ENCODE measurements around the gene PEX11A.

Gene PEX11A

GRCh38 chr15:89654847-89655805 lies 35.4 kb downstream of the PEX11A start, which contains the start of gene KIF7:
Gene KIF7 (minus strand): TSS chr15:89655467. CDS start chr15:89652930, 2,537 bp downstream.
- no peak for DNase-seq (ENCODE audit: low read depth)

DNA sequence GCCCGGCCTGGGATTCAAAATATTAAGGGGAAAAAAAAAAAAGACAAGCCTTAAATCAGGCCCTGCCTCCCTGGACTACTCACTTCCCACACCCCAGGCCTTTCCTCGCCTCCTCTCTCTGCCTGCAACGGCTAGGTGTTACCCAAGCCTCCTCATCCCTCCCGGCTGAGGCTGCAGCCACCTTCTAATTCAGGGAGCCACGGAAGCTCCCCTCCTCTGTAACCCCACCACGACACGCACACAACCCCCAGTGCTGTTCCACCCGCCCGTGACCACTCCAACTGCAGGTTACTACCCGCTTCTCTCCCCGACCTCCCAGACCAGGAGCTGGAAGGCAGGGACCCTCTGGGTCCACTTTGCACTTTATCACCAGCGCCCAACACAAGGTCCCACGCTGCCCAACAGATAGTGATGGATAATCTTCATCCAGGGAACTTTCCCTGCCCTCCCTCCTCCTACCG lies 36.2 kb downstream of the PEX11A start:
- DNase-seq (ENCODE audit: low read depth): peak; percentile 39

DNA sequence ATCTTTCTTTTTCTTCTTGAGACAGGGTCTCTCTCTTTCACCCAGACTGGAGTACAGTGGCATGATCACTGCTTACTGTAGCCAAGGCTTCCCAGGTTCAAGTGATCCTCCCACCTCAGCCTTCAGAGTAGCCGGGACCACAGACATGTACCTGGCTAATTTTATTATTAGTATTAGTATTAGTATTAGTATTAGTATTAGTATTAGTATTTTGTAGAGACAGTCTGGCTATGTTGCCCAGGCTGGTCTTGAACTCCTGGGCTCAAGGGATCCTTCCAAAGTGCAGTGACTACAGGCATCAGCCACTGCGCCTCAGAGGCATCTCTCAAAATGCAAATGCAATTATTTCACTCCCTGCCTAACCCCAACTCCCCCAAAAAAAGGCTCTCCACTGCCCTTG lies 37.0 kb downstream of the PEX11A start:
- DNase-seq (ENCODE audit: low read depth): no peak

GRCh38 chr15:89652666-89653065 lies 37.9 kb downstream of the PEX11A start:
- no peak for DNase-seq (ENCODE audit: low read depth)

DNA sequence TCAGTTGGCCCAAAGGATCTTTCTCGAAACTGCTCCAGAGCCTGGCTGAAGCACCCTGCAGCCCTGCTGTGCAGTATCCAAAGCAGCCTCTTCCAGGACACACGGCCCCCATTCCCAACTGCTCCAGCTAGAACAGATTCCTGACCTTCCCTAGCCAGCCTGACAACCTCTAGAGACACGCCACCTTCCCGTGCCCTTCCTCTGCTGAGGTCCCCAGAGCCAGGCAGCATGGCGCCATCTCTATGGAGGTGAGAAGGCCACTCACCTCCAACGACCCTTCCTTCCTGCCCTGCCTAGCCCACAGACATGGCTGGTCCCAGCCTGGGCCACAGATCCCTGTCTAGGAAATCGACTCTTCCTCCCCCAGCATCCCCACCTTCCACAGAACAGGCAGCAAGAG lies 38.4 kb downstream of the PEX11A start:
- DNase-seq (ENCODE audit: low read depth): no peak

- DNase-seq (ENCODE audit: low read depth): no peak
Observed at GRCh38 chr15:89649716-89650115, 40.8 kb downstream of the PEX11A start.

DNA sequence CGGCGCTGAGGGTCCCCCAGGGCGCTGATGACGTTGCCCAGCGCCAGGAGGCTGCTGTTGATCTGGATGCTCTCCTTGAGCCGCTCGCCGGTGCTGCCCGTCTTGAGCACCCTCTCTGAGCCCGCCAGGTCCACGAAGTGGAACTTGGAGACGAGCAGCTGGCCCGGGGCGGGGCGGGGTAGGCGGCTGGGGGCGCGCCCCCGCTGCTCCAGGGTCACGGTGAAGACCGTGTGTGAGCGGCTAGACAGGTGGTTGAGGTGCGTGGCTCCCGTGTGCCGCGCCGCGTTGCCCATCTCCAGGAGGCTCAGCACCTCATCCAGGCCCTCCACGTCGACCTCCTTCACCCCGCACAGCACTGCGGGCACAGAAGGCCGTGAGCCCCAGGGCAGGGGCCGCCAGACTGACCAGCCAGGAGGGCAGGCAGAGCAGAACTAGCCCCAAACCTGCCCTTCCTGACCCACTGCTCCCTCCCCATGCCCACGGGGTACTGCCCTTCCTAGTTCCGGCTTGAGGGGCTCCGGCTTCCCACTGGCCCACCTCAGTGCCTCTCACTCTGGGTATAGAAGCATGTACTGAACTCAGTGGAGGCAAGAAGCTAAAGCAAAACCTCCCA lies 41.4 kb downstream of the PEX11A start:
- DNase-seq (ENCODE audit: low read depth): no peak

DNA sequence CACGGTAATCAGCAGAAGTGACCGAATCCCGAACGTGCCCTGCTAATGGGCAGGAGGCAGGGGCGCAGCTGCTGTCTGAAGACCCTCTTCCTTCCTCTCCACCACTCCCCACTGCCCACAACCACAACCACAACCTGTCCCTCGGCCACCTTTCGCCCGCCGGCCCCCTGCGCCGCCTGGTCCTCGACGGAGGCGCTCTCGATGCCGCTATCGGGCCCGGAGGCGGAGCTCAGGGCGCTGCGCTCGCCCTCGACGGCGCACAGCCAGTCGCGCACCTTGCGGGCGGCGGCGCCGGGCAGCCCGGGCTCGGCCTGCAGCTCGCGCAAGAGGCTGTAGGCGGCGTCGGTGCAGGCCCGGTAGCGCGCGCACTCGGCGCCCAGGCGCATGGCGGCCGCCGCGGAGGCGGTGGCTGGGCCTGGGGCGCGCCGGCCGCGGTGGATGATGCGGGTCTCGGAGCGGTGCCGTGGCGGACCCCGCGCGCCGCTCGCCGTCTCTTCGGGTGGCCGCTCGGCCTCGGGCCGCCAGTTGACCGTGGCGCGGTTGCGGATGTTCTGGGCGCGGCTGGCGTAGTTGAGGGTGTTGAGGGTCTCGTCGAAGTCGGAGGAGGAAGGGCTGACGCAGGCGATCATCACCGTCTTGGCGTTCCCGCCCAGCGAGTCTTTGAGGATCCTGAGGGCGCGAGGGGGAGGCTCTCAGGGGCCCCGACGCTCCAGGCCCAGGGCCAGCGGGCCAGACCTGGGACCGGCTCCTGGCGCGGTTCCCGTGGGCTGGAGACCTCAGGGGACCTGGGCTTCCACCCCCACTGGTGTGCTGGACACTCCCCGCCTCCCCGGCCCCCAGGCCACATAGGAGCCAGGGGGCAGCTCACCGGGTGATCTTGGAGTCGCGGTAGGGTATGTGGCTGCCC lies 42.2 kb downstream of the PEX11A start:
- DNase-seq (ENCODE audit: low read depth): no peak

- no peak for DNase-seq (ENCODE audit: low read depth)
Observed at GRCh38 chr15:89647191-89647851, 43.2 kb downstream of the PEX11A start.

GRCh38 chr15:89646416-89647141 lies 44.0 kb downstream of the PEX11A start:
- no peak for DNase-seq (ENCODE audit: low read depth)

GRCh38 chr15:89645680-89646079 lies 44.9 kb downstream of the PEX11A start:
- DNase-seq (ENCODE audit: low read depth): no peak

- no peak for DNase-seq (ENCODE audit: low read depth)
Observed at GRCh38 chr15:89642106-89642505, 48.4 kb downstream of the PEX11A start.

DNA sequence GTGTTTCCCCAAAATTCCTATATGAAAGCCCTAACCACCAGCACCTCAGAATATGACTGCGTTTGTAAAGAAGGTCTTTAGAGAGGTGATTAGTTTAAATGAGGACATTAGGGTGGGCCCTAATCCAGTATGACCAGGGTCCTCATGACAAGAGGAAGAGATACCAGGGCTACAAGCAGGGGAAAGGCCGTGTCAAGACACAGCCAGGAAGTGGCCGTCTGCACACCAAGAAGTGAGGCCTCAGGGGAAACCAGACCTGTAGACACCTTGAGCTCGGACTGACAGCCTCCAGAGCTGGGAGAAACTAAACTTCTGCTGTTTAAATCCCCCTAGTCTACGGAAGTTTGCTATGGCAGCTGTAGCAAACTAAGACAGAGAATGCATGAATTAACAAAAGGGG lies 49.5 kb downstream of the PEX11A start:
- DNase-seq (ENCODE audit: low read depth): no peak

DNA sequence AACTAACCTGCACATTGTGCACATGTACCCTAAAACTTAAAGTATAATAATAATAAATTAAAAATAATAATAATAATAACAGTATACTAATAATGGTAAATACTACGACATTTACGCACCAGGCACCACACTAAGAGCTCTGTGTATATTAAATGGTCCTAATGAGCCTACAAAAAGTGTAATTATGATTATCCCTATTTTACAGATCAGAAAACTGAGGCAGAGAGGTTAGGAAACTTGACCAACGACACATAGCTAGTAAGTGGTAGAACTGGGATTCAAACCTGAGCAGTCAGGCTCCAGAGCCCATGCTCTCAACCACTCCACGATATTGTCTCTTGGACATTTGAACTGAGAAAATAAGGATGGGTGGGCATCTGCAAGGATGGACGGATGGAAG lies 50.3 kb downstream of the PEX11A start:
- DNase-seq (ENCODE audit: low read depth): no peak

GRCh38 chr15:89633585-89633984 lies 57.0 kb downstream of the PEX11A start:
- DNase-seq (ENCODE audit: low read depth): no peak

GRCh38 chr15:89632563-89633430 lies 57.8 kb downstream of the PEX11A start:
- no peak for DNase-seq (ENCODE audit: low read depth)

- DNase-seq (ENCODE audit: low read depth): no peak
Observed at GRCh38 chr15:89631902-89632264, 58.7 kb downstream of the PEX11A start.
